Measurements from ENCODE around the gene SLC25A20.

- TF ChIP-seq, protein P1, sequence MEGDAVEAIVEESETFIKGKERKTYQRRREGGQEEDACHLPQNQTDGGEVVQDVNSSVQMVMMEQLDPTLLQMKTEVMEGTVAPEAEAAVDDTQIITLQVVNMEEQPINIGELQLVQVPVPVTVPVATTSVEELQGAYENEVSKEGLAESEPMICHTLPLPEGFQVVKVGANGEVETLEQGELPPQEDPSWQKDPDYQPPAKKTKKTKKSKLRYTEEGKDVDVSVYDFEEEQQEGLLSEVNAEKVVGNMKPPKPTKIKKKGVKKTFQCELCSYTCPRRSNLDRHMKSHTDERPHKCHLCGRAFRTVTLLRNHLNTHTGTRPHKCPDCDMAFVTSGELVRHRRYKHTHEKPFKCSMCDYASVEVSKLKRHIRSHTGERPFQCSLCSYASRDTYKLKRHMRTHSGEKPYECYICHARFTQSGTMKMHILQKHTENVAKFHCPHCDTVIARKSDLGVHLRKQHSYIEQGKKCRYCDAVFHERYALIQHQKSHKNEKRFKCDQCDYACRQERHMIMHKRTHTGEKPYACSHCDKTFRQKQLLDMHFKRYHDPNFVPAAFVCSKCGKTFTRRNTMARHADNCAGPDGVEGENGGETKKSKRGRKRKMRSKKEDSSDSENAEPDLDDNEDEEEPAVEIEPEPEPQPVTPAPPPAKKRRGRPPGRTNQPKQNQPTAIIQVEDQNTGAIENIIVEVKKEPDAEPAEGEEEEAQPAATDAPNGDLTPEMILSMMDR (IDR thresholded peaks at IDR 0.05) = no peak
- TF ChIP-seq POLR2A (IDR thresholded peaks at IDR 0.05) = no peak
These were observed 47.3 kb upstream of the SLC25A20 start for GRCh38 chr3:48945891-48946549.

Measured in heart left ventricle (tissue), 13 donors.